NCI-H460 (cell line): ENCODE results near the gene MON2. TPM values are rescaled to one million over a fixed set of nuclear protein-coding genes. Genes with fewer than 3 reads are reported as not detected.
A peak's percentile ranks its signal among the peaks of the same experiment; 100 is the strongest.
"Not testable (repeated sequence)": the region's sequence is repeated elsewhere in the genome, so short reads cannot be mapped to it uniquely, and the experiment has no call there.

ENCODE experiments used
- DNase-seq: peaks from one replicate; pipeline ENCODE4 v3.0.0-alpha.2; 2016; ENCODE audit warnings: low read depth; ENCODE audit errors: extremely low read depth
- total RNA-seq: library from RNA; depleted of rRNA; stranded (reverse); fragments of >200 nt; shearing (Covaris generic); gene quantifications from 2 replicates; pipeline ENCODE4 v1.2.3, GENCODE V29; 2014

Gene MON2
- total RNA-seq, 1 experiment from 2014 or later: 22.4 TPM

DNA sequence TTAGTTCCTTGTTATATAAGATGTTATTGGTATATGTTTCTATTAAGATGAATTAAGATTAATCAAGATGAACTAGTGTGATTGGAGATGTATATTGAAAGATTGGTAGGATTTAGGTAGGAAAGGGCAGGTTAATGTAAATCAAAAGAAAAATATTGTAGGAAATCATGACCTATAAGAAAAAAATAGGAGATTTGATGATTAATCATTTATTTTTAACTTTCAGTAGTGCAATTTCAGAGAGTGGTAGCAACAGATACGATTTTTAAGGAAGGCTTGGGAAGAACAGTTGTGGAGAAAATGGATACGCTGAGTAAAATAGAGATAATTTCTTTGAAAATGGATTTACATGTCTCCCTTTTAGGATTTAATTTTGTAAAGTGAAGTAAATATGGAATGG is 73.7 kb downstream of the MON2 start:
- no peak for DNase-seq

DNA sequence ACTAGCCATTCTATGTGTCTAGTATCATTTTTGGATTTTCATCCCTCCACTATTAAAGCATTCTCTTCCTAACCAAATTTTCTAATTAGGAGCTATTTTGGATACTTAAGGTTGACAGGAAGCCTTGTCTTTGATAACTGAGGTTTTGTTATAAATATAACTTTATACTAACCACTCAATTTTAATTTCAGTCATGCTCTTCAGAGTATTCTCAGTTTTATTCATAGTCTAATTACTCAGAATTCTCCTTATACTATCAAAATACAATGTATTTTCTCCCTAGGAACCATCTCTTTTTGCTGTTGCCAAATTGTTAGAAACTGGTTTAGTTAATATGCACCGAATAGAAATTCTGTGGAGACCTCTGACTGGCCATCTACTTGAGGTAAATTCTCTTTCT is 76.2 kb downstream of the MON2 start:
- no peak for DNase-seq

DNA sequence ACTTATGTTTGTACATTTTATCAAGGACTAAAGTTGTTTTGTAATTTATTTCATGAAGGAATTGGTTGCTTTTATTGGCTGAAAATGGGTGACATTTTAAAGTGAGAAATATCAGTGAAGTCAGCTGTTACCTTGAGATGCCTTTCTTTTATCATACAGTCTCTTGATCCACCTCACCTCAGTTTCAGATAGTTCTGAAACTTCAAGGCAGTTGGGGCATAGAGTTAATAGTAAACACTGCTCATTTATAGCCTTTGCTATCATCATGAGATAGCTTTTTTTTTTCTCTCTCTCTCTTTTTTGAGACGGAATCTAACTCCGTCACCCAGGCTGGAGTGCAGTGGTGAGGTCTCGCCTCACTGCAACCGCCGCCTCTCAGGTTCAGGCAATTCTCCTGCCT is 76.7 kb downstream of the MON2 start:
- no peak for DNase-seq

DNA sequence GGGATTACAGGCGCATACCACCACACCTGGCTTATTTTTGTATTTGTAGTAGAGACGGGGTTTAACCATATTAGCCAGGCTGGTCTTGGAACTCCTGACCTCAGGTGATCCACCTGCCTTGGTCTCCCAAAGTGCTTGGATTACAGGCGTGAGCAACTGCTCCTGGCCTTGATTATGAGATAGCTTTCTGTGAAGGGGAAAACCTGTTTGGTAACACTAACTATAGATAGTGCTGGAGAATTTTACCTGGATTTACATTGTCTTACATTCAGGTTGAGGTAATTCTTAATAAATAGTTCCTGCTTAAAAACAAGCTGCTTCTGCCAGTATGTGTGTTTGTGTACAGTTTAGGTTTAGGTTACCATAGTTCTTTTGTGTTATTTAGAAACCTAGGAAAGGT is 77.1 kb downstream of the MON2 start:
- DNase-seq: no peak

DNA sequence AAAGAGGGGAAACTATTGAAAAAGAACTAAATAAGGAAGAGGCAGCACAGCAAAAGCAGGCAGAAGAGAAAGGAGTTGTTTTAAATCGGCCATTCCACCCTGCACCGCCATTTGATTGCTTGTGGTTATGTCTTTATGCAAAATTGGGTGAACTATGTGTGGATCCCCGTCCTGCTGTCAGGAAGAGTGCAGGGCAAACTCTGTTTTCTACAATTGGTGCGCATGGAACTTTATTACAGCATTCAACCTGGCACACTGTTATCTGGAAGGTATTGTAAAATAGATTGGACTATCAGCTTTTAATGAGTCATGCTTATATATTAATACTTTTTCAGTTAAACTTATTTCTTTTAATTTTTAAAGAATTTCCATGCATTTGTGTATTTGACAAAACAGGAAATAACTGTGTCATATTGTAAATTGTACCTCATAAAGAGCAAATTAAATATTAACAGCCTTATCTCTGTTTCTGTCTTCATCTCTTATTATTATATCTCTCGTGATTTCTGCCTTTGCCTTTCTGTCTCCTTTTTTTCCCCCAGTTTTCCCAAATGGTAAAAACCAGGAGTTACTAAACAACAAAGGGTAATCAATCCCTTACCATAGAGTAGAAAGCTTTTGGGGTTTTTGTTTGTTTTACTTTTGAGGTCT is 86.4 kb downstream of the MON2 start:
- DNase-seq: no peak

DNA sequence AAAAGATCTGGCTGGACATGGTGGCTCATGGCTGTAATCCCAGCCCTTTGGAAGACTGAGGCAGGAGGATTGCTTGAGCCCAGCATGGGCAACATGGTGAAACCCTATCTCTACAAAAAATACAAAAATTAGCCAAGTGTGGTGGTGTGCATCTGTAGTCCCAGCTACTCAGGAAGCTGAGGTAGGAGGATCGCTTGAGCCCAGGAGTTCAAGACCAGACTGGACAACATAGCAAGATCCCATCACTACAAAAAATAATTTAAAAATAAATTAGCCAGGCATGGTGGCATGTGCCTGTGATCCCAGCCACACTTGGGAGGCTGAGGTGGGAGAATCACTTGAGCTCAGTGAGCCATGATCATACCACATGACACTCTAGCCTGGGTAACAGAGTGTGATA is 92.7 kb downstream of the MON2 start:
- not testable (repeated sequence) for DNase-seq

DNA sequence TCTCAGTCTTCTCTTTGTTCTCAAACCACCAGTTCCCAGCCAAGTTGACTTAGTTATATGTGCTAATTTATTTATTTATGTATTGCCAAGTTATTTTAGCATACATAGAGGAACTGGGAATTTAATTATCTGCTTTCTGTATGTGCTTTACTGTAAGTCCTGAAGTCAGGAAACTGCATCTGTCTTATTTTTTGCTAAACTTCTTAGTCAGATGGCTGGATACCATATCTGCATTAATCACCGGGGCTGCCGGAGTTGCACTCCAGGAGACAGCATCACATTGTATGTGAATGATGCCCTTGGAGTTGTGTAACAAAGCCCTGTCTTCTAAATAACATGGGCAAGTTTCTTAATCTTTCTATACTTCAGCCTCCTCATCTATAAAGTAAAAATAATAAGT is 96.2 kb downstream of the MON2 start:
- DNase-seq: no peak

DNA sequence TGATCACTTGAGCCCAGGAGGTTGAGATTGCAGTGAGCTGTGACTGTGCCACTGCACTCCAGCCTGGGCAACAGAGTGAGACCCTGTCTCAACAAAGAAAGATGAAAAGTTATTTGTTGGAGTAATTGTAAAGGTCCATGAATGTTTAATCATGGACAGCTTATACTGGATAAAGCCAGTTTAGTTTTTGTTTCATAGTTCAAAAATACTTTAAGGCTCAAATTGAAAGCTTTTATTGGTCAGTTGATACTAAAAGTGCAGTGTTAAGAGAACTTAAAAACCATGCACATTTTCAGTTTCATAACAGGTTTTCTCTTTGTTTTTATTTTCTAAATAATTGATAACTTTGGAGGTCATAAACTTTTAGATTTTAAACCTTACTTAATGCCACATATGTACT is 108.4 kb downstream of the MON2 start:
- DNase-seq: no peak

DNA sequence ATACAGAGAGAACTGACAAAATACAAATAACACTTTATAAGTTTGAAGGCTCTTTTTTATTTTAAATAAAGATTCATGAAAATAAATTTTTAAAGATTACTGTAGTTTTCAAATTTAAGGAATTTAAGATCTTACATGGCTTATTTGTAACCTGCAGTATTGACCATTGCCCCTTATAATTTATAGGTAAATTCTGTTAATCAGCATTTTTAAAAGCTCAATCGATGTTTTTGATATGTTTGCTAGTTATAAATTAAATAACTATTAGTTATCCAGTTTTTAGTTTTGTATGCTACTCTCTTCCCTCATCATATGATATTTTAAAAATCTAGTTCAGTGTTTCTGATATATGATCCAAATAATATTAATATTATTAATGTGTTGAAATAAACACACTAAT is 109.9 kb downstream of the MON2 start:
- DNase-seq: no peak

DNA sequence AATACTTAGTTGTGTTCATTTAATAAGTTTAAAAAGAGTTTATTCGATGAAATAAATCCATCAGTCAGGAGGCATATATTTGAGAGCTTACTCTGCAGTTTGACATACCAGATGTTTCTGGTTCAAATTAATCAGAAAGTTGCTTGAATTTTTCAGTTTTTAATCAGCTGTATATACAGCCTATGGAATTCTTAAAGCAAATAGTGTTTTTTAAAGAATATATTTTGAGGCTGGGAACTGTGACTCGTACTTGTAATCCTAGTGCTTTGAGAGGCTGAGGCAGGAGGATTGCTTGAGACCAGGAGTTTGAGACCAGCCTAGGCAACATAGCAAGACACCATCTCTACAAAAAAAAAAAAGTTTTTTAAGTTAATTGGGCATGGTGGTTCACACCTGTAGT is 112.1 kb downstream of the MON2 start:
- DNase-seq: no peak

DNA sequence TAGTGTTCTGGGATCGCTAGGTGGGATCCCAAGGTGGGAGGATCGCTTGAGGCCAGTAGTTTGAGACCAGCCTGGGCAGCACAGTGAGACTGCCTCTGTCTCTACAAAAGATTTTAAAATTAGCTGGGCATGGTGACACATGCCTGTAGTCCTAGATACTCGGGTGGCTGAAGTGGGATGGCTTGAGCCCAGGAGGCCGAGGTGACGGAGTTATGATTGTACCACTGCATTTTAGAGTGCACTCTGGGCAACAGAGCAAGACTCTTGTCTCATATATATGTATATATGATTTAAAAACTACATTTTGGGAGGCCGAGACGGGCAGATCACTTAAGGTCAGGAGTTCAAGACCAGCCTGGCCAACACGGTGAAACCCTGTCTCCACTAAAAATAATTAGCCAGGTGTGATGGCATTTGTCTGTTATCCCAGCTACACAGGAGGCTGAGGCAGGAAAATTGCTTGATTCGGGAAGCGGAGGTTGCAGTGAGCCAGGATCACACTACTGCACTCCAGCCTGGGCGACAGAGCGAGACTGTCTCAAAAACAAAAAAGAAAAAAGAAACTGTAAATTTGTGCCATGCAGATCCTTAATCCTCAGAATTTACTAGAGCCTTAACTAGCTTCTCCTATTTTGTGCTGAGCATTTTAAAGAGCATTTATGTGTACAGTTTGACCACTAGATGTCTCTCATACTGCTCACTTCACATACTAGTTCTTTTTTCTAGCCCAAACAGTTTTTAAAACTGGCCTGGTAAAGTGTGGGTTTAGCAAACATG is 114.8 kb downstream of the MON2 start:
- peak; percentile 76 for DNase-seq

DNA sequence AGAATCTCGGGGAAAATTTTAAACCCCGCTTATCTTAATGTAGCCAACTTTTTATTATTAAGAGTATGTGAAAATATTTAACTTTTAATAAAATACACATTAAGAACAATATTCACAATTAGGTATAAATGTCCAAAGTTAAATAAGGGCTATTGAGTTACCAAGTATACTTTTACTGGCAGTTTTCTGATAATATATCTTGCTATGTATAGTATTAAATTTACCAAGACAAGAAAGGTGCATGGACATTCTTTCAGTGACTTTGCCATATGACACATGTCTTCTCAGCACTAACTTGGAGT is 115.4 kb downstream of the MON2 start:
- DNase-seq: no peak

DNA sequence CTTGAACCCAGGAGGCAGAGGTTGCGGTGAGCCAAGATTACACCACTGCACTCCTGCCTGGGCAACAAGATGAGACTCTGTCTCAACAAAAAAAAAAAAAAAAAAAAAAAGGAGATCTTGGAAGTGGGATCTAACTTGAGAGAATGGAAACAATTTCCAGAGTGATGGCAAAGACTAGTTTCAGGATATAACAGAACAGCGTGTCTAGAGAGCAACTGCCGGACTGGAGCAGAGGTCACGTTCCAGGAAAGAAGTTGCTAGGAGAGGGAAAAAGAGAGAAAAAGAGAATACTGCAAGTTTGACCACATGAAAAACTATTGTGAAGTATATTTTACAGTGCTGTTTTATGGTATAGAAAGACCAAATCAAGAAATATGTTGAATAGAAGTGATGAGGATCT is 118.0 kb downstream of the MON2 start:
- DNase-seq: no peak

DNA sequence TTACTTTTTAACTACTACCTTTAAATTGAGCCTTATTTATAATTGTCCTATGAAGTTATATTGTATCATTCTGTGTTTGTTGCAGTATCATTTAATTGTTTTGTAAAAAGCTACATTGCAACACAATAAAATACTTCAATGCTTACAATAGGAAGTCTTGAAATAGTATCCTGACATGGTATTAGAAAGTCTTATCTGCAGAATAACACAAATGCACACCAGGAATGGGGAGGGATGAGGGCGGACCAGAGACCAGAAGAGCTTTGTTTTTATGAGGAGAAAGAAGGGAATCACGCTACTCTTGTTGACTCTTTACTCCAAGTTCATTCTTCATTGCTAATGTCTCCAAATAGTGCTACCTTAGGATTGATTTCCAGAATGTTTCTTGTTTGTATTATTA is 120.2 kb downstream of the MON2 start:
- DNase-seq: no peak

DNA sequence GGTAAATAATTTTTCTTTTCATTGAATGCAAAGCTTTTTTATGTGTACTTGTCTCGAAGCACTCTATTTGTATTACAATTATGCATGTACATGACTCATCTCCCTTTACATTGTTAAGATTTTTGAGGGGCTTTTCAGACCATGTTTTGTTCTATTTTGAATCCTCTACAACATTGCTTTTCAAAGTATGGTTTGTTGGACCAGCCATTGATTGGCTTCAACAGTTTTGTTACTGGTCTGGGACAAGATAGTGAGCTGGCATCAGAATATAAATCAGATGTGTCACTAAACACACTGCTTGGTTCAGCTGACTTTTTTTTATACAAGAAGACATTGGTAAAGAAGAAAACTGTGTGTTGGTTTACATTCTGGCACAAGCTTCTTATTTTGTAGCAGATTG is 122.3 kb downstream of the MON2 start:
- no peak for DNase-seq

DNA sequence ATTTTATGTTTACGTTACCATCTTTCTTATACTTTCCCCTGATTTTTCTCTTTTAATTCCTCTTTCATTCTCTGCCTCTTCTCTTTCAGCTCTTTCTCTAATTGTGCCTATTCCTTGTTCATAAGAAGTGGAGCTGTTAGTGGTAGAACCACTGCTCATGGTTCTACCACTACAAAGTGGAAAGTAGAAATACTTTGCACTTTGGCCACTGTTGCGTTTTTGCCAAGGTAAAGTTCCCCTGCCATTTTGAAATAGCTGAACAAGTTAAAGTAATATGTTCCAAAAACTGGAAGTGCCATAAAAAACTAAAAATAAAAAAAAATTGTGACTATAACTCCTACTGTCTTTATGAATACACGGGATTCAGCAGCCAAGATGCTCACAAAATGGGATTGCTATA is 130.6 kb downstream of the MON2 start:
- no peak for DNase-seq

DNA sequence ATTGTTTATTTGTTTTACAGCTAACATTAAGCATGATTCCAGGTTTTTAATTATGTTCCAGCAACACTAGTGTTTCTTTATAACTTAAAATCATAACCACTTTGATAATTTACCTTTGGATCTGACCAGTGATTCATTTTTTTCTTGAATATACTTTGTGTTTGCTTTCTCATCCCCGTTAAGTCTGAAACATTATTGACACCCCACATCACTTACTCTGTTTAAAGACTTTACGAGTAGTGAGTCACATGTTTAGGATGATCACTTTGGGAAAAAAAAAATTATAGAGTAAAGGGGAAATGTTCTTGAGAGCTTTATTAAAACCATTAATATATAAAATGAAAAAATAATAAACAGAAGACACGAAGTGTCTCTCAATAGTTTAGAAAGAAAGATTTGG is 132.2 kb downstream of the MON2 start:
- DNase-seq: no peak

DNA sequence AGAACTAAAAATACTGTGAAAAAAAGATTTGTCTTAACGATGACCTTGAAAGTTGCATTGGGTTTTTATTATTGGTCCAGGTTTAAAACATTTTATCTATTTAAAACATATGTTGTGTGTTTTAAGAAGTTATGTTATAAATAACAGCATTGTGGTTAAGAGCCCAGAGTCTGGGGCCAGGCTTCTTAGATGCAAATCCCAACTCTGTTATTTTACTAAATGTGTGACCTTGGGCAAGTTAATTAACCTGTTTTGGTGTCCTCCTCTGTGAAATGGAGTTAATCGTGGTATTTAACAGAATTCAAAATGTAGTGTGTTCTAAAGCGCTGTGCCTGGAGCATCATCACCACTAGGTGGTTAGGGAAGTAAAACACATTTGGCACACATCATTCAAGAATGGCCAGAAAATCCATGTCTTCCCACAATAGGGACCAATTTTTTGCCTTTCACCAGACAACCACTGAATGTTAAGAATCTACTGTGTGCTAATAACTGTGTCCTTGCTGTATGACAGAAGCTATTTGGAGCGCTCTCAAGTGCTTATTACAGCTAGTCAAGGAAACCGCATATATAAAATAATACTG is 133.3 kb downstream of the MON2 start:
- DNase-seq: no peak

DNA sequence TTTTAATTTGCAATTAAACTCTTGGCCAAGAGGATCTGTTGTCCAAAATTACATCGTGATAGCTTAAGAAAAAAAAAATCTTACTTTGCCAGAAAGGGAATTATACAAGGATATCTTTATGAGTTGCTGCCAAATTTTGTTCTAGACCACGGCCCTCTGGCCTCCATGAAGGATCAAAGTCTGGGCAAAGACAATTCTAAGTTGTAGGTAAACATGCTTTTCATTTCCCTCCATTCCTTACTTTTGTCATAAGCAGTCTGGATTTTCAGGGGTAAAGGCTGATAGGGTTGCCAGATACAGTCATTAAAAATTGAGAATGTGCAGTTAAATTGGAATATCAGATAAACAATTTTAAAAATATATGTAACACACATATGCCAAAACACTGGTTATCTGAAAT is 135.1 kb downstream of the MON2 start:
- no peak for DNase-seq

DNA sequence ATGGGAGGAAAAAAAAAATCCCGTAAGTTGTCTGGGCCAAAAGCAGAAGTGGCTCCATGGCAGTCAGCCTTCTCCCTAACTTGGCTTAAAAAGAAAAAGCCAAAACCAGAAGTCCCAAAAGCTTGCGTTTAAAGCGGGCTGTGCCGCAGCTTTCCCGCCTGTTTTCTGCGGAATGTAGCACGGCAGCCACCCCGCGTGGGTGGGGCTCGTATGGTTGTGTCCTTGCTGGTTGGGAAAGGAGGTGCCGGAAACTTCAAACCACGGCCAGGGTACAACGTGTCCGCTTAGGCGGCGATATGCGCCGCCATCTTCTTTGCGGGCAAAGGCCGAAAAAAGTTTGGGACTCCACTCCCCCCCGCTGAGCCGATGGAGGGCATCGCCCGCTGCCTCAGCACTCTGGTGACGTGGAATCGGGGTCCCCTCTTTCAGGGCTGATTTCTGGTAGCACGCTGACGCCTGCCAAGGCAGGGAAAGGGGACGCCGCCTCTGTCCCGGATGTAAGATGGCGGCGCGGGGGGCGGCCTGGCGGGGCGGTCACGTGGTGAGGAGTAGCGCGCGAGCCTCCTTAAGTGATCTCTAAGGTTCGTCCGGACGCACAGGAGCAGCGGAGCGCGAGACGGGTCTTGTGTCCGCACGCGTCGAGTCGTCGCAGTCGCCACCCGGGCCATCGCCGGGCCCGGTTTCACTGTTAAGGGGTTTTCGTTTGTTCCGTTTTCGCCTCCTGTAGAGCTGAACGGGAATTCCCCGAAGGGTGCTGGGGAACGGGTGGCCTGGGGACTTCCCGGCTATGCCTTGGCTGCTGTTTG is 135.8 kb downstream of the MON2 start:
- DNase-seq: peak; percentile 93

DNA sequence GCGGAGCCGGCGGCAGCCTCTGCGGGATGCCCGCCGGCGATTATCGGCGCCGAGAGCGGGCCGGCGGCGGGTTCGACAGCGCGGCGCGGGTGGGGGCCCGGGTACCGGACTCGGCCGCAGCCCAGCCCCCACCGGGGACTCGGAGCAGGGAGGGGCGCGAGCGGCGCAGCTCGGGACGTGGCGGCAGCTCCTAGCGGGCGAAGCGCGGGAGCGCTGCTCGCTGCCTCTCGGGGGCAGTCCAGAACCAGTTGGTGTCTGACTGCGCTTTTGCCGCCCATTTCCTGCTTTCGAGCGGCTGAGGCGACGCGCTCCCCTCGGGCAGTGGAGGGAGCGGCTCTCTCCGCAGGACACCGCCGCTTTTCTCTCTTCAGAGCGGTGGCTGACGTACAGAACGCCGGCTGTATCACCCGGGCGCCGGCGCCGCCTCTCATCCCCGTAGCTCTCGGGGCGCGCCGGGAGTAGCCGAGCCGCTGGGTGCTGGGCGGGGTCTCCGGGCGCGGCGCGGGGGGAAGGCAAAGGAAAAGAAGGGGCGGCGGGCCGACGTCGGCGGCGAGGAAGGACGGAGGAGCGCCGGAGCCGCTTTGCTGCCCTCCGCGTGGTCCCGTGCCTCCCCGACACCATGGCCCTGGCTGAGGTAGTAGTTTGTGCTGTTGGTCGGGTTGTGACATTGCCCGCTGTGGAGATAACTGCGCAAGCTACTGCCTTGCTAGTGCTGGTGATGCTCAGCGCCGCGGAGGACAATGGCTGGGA is 136.6 kb downstream of the MON2 start:
- DNase-seq: peak; percentile 85
